Sigmoid colon (tissue), 7 donors: ENCODE results near the gene STK10. TPM values are rescaled to one million over a fixed set of nuclear protein-coding genes. Genes with fewer than 3 reads are reported as not detected.

Source experiments
- DNase-seq: peaks from one replicate; pipeline ENCODE4 v3.0.0-alpha.2; 2019
- H3K27ac ChIP-seq, 4 donors: fragments of 200-600 bp; sonication (generic); one replicate each; pipeline ENCODE4 v1.5.1; 2016 to 2019; ENCODE audit warnings: mild to moderate bottlenecking in 1 of 4
- H3K27me3 ChIP-seq, 3 donors: fragments of 200-600 bp; sonication (generic); one replicate each; pipeline ENCODE4 v1.5.1; 2019; ENCODE audit warnings: mild to moderate bottlenecking in 1 of 3
- H3K36me3 ChIP-seq, 4 donors: fragments of 200-600 bp; sonication (generic); one replicate each; pipeline ENCODE4 v1.5.1; 2016 to 2019
- H3K4me1 ChIP-seq, 4 donors: fragments of 200-600 bp; sonication (generic); one replicate each; pipeline ENCODE4 v1.5.1; 2017 to 2019
- H3K4me3 ChIP-seq, 4 donors: fragments of 200-600 bp; sonication (generic); one replicate each; pipeline ENCODE4 v1.5.1; 2017 to 2019; ENCODE audit warnings: mild to moderate bottlenecking in 2 of 4, moderate library complexity in 1 of 4
- H3K9me3 ChIP-seq, 4 donors: fragments of 200-600 bp in 3 of 4; sonication (generic) in 3 of 4; one replicate each; pipeline versions ENCODE4 v1.5.1 to v1.6.1; 2013 to 2019
- CTCF ChIP-seq, 4 experiments: fragments of 450-650 bp in 3 of 4; fragments of 200-600 bp in 1 of 4; IDR thresholded peaks; one replicate each; pipeline ENCODE4 v1.5.1; 2016 to 2019; ENCODE audit warnings: antibody characterized with exemption in 4 of 4, mild to moderate bottlenecking in 3 of 4, moderate library complexity in 2 of 4
- EP300 ChIP-seq, 4 donors: sonication (generic); formaldehyde crosslinking; IDR thresholded peaks; one replicate each; pipeline ENCODE4 v1.6.1; 2017; ENCODE audit warnings: antibody characterized with exemption in 4 of 4
- POLR2A ChIP-seq, 2 donors: fragments of 450-650 bp; IDR thresholded peaks; one replicate each; pipeline ENCODE4 v1.6.1; 2016; ENCODE audit warnings: antibody characterized with exemption in 2 of 2, mild to moderate bottlenecking in 2 of 2, moderate library complexity in 2 of 2
- POLR2AphosphoS5 ChIP-seq, 4 donors: sonication (generic); formaldehyde crosslinking; IDR thresholded peaks; one replicate each; pipeline ENCODE4 v1.6.1; 2017; ENCODE audit warnings: antibody characterized with exemption in 4 of 4
- WGBS, 2 donors: extraction: QIAGEN DNeasy Blood & Tissue Kit; methylation state at CpG; one replicate each; pipeline ENCODE4 v1.1.7; 2013; 5-methylcytosine and 5-hydroxymethylcytosine counted together
- intact Hi-C: fragments of 100-400 bp; cut with DNase I; formaldehyde crosslinking; loops from one replicate; pipeline ENCODE4 v1.15.1; 2023
- polyA plus RNA-seq, 3 donors: library from polyadenylated mRNA; stranded (reverse); fragments of 200-250 nt; gene quantifications; one replicate each; pipeline ENCODE4 v1.2.3, GENCODE V29; 2013
- total RNA-seq, 4 donors: library from RNA; depleted of rRNA; stranded (reverse); fragments of >200 nt; gene quantifications; one replicate each; pipeline ENCODE4 v1.1.0, GENCODE V29; 2016
- donor health status: healthy with polysubstance abuse.
- donor health status: Bipolar disorder and iron deficiency.
- donor health status: healthy.

Gene STK10
- total and polyA plus RNA-seq, 7 donors: 4.2 to 28.6 (median 12.5) TPM

GRCh38 chr5:172115541-172115982 is 72.5 kb downstream of the STK10 start:
- DNase-seq: no peak
- no peak overlapping the region for H3K27ac ChIP-seq
- intact Hi-C loops: no loop called here

GRCh38 chr5:172114875-172115422 is 73.1 kb downstream of the STK10 start:
- H3K27ac ChIP-seq: peak overlapping the region in 2 of 4 donors; percentile 2 to 25
- TF ChIP-seq CTCF (IDR thresholded peaks at IDR 0.05): no peak
- no peak for TF ChIP-seq POLR2AphosphoS5 (IDR thresholded peaks at IDR 0.05)
- no peak for TF ChIP-seq POLR2A (IDR thresholded peaks at IDR 0.05)
- no peak for TF ChIP-seq EP300 (IDR thresholded peaks at IDR 0.05)
- 46 to 79% methylated on average over 16 of the region's 16 CpGs for WGBS, 2 donors
- no peaks in the 10 kb centered on the region for H3K27me3 ChIP-seq
- no peaks in the 10 kb centered on the region for H3K9me3 ChIP-seq
- no peak overlapping the region for H3K4me3 ChIP-seq
- H3K36me3 ChIP-seq: peaks cover 0 to 17% (median 3%) of the 10 kb centered on the region in 4 donors
- no peak for DNase-seq
- H3K4me1 ChIP-seq: peaks cover 0 to 23% (median 21%) of the 10 kb centered on the region in 4 donors
- intact Hi-C loops: no loop called here

More at GRCh38 chr5:172115541-172115982, 72.5 kb downstream of the STK10 start:
- no peak for TF ChIP-seq EP300 (IDR thresholded peaks at IDR 0.05)
- TF ChIP-seq POLR2A (IDR thresholded peaks at IDR 0.05): no peak
- no peak for TF ChIP-seq POLR2AphosphoS5 (IDR thresholded peaks at IDR 0.05)
- TF ChIP-seq CTCF (IDR thresholded peaks at IDR 0.05): no peak
- peaks cover 0 to 17% (median 16%) of the 10 kb centered on the region in 4 donors for H3K4me1 ChIP-seq
- 62 to 89% methylated on average over 4 of the region's 4 CpGs for WGBS, 2 donors
- no peak overlapping the region for H3K4me3 ChIP-seq
- H3K27me3 ChIP-seq: no peaks in the 10 kb centered on the region
- H3K9me3 ChIP-seq: no peaks in the 10 kb centered on the region
- peaks cover 0 to 17% (median 3%) of the 10 kb centered on the region in 4 donors for H3K36me3 ChIP-seq

GRCh38 chr5:172113036-172113435 is 75.0 kb downstream of the STK10 start:
- H3K36me3 ChIP-seq: peaks cover 0 to 17% (median 3%) of the 10 kb centered on the region in 4 donors
- no peak overlapping the region for H3K4me3 ChIP-seq
- H3K27ac ChIP-seq: no peak overlapping the region
- intact Hi-C loops: no loop called here
- H3K4me1 ChIP-seq: peaks cover 0 to 27% (median 23%) of the 10 kb centered on the region in 4 donors
- no peak for DNase-seq
- 63 to 88% methylated on average over 7 of the region's 7 CpGs for WGBS, 2 donors
- TF ChIP-seq CTCF (IDR thresholded peaks at IDR 0.05): no peak
- TF ChIP-seq POLR2A (IDR thresholded peaks at IDR 0.05): no peak
- TF ChIP-seq EP300 (IDR thresholded peaks at IDR 0.05): no peak
- TF ChIP-seq POLR2AphosphoS5 (IDR thresholded peaks at IDR 0.05): no peak
- H3K9me3 ChIP-seq: no peaks in the 10 kb centered on the region
- H3K27me3 ChIP-seq: no peaks in the 10 kb centered on the region

- H3K27ac ChIP-seq: peak overlapping the region; percentile 66 to 75 (median 71)
- DNase-seq: no peak
- H3K4me1 ChIP-seq: peaks cover 0 to 39% (median 33%) of the 10 kb centered on the region in 4 donors
- no peaks in the 10 kb centered on the region for H3K27me3 ChIP-seq
- peak overlapping the region in 1 of 4 donors; percentile 25 for H3K4me3 ChIP-seq
- TF ChIP-seq POLR2AphosphoS5 (IDR thresholded peaks at IDR 0.05) (no peak), POLR2A (IDR thresholded peaks at IDR 0.05) (no peak), EP300 (IDR thresholded peaks at IDR 0.05) (no peak), CTCF (IDR thresholded peaks at IDR 0.05) (no peak)
- no peaks in the 10 kb centered on the region for H3K9me3 ChIP-seq
- peaks cover 0 to 12% (median 3%) of the 10 kb centered on the region in 4 donors for H3K36me3 ChIP-seq
- intact Hi-C loops: no loop called here
Measured at GRCh38 chr5:172111852-172112225, 76.2 kb downstream of the STK10 start.
